Neuron (in vitro differentiated cells): ENCODE data around the gene CCK.

Source experiments
- H2AFZ ChIP-seq: one replicate; pipeline ENCODE4 v1.6.1; 2013; ENCODE audit warnings: low read depth, mild to moderate bottlenecking, inconsistent platforms, low read length, moderate library complexity
- H3K27me3 ChIP-seq: one replicate; pipeline ENCODE4 v1.6.1; 2013; ENCODE audit warnings: low read length; ENCODE audit not compliant: insufficient read depth
- H3K36me3 ChIP-seq: one replicate; pipeline ENCODE4 v1.6.1; 2013; ENCODE audit warnings: low read length; ENCODE audit not compliant: insufficient read depth
- H3K4me1 ChIP-seq: one replicate; pipeline ENCODE4 v1.6.1; 2013; ENCODE audit warnings: low read length; ENCODE audit not compliant: insufficient read depth
- H3K4me3 ChIP-seq: 2 replicates; pipeline ENCODE4 v1.5.1; 2013; ENCODE audit warnings: mild to moderate bottlenecking, low read length, moderate library complexity
- H3K9me3 ChIP-seq: one replicate; pipeline ENCODE4 v1.6.1; 2013; ENCODE audit warnings: low read length

The CCK gene

GRCh38 chr3:42263354-42264346 is 2.3 kb downstream of the CCK start:
- no peak overlapping the region for H2AFZ ChIP-seq
- peaks cover 5% of the 10 kb centered on the region for H3K4me1 ChIP-seq
- no peaks in the 10 kb centered on the region for H3K36me3 ChIP-seq
- no peak overlapping the region for H3K4me3 ChIP-seq
- H3K27me3 ChIP-seq, result peaks cover 16% of the 10 kb centered on the region
- H3K9me3 ChIP-seq, result peaks cover 9% of the 10 kb centered on the region

- Histone ChIP-seq H3K27me3 (peaks cover 6% of the 10 kb centered on the region), H3K4me1 (peaks cover 5% of the 10 kb centered on the region), H3K9me3 (peaks cover 9% of the 10 kb centered on the region), H3K36me3 (no peaks in the 10 kb centered on the region), H3K4me3 (no peak overlapping the region), H2AFZ (no peak overlapping the region)
Measured at GRCh38 chr3:42262525-42262924, 3.5 kb downstream of the CCK start.

GRCh38 chr3:42257007-42257406 is 9.0 kb downstream of the CCK start:
- H3K9me3 ChIP-seq, result no peaks in the 10 kb centered on the region
- H3K27me3 ChIP-seq, result peaks cover 17% of the 10 kb centered on the region
- no peak overlapping the region for H2AFZ ChIP-seq
- no peaks in the 10 kb centered on the region for H3K4me1 ChIP-seq
- H3K4me3 ChIP-seq, result no peak overlapping the region
- H3K36me3 ChIP-seq, result no peaks in the 10 kb centered on the region

GRCh38 chr3:42256135-42256819 is 9.7 kb downstream of the CCK start:
- H3K9me3 ChIP-seq, result no peaks in the 10 kb centered on the region
- no peaks in the 10 kb centered on the region for H3K4me1 ChIP-seq
- H3K27me3 ChIP-seq, result peaks cover 17% of the 10 kb centered on the region
- no peaks in the 10 kb centered on the region for H3K36me3 ChIP-seq
- H2AFZ ChIP-seq, result no peak overlapping the region
- no peak overlapping the region for H3K4me3 ChIP-seq

- Histone ChIP-seq H3K27me3 (peaks cover 16% of the 10 kb centered on the region), H2AFZ (no peak overlapping the region), H3K4me1 (no peaks in the 10 kb centered on the region), H3K9me3 (no peaks in the 10 kb centered on the region), H3K36me3 (no peaks in the 10 kb centered on the region), H3K4me3 (no peak overlapping the region)
Measured at GRCh38 chr3:42254566-42254965, 11.4 kb downstream of the CCK start.

GRCh38 chr3:42250761-42251160 is 15.2 kb downstream of the CCK start:
- Histone ChIP-seq H3K27me3 (peaks cover 17% of the 10 kb centered on the region), H3K36me3 (no peaks in the 10 kb centered on the region), H3K9me3 (no peaks in the 10 kb centered on the region), H2AFZ (no peak overlapping the region), H3K4me3 (no peak overlapping the region), H3K4me1 (peaks cover 10% of the 10 kb centered on the region)

- Histone ChIP-seq H3K4me3 (no peak overlapping the region), H3K4me1 (peaks cover 10% of the 10 kb centered on the region), H2AFZ (peak overlapping the region; percentile 34), H3K9me3 (no peaks in the 10 kb centered on the region), H3K27me3 (peaks cover 6% of the 10 kb centered on the region), H3K36me3 (no peaks in the 10 kb centered on the region)
Measured at GRCh38 chr3:42247576-42248027, 18.4 kb downstream of the CCK start.

- Histone ChIP-seq H3K4me3 (no peak overlapping the region), H2AFZ (no peak overlapping the region), H3K4me1 (peaks cover 10% of the 10 kb centered on the region), H3K27me3 (peaks cover 6% of the 10 kb centered on the region), H3K36me3 (no peaks in the 10 kb centered on the region), H3K9me3 (no peaks in the 10 kb centered on the region)
Measured at GRCh38 chr3:42246091-42246490, 19.9 kb downstream of the CCK start.

GRCh38 chr3:42236611-42237010 is 29.4 kb downstream of the CCK start:
- H3K4me1 ChIP-seq, result no peaks in the 10 kb centered on the region
- H3K36me3 ChIP-seq, result no peaks in the 10 kb centered on the region
- no peaks in the 10 kb centered on the region for H3K27me3 ChIP-seq
- peaks cover 10% of the 10 kb centered on the region for H3K9me3 ChIP-seq
- H3K4me3 ChIP-seq, result no peak overlapping the region
- no peak overlapping the region for H2AFZ ChIP-seq

GRCh38 chr3:42235532-42235931 is 30.5 kb downstream of the CCK start:
- Histone ChIP-seq H3K36me3 (no peaks in the 10 kb centered on the region), H3K4me1 (no peaks in the 10 kb centered on the region), H3K27me3 (no peaks in the 10 kb centered on the region), H3K9me3 (peaks cover 10% of the 10 kb centered on the region), H3K4me3 (no peak overlapping the region), H2AFZ (no peak overlapping the region)

GRCh38 chr3:42230860-42231259 is 35.1 kb downstream of the CCK start:
- no peaks in the 10 kb centered on the region for H3K27me3 ChIP-seq
- peaks cover 7% of the 10 kb centered on the region for H3K36me3 ChIP-seq
- H3K4me1 ChIP-seq, result no peaks in the 10 kb centered on the region
- no peak overlapping the region for H2AFZ ChIP-seq
- H3K4me3 ChIP-seq, result no peak overlapping the region
- peaks cover 3% of the 10 kb centered on the region for H3K9me3 ChIP-seq

GRCh38 chr3:42229942-42230688 is 35.9 kb downstream of the CCK start:
- H3K4me3 ChIP-seq, result no peak overlapping the region
- H3K4me1 ChIP-seq, result no peaks in the 10 kb centered on the region
- peaks cover 3% of the 10 kb centered on the region for H3K9me3 ChIP-seq
- peaks cover 15% of the 10 kb centered on the region for H3K36me3 ChIP-seq
- no peaks in the 10 kb centered on the region for H3K27me3 ChIP-seq
- no peak overlapping the region for H2AFZ ChIP-seq
